C4-2B (cell line): ENCODE measurements around the gene INPP4A.

Source experiments
- H3K27ac ChIP-seq: fragments of 450-650 bp; 2 replicates; pipeline ENCODE4 v1.5.1; 2017
- ZFX ChIP-seq: fragments of 450-650 bp; IDR thresholded peaks from 2 replicates; pipeline ENCODE4 v1.6.1; 2017
- TF ChIP-seq, protein P1 (sequence below): fragments of 450-650 bp; conservative IDR thresholded peaks from 2 replicates; pipeline ENCODE4 v1.5.1; 2017; ENCODE audit warnings: mild to moderate bottlenecking

INPP4A gene

GRCh38 chr2:98534761-98535160 is 90.1 kb downstream of the INPP4A start:
- no peak overlapping the region for H3K27ac ChIP-seq
- TF ChIP-seq, protein P1, sequence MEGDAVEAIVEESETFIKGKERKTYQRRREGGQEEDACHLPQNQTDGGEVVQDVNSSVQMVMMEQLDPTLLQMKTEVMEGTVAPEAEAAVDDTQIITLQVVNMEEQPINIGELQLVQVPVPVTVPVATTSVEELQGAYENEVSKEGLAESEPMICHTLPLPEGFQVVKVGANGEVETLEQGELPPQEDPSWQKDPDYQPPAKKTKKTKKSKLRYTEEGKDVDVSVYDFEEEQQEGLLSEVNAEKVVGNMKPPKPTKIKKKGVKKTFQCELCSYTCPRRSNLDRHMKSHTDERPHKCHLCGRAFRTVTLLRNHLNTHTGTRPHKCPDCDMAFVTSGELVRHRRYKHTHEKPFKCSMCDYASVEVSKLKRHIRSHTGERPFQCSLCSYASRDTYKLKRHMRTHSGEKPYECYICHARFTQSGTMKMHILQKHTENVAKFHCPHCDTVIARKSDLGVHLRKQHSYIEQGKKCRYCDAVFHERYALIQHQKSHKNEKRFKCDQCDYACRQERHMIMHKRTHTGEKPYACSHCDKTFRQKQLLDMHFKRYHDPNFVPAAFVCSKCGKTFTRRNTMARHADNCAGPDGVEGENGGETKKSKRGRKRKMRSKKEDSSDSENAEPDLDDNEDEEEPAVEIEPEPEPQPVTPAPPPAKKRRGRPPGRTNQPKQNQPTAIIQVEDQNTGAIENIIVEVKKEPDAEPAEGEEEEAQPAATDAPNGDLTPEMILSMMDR = no peak
- no peak for TF ChIP-seq ZFX

- no peak overlapping the region for H3K27ac ChIP-seq
- no peak for TF ChIP-seq ZFX
- TF ChIP-seq, protein P1 = no peak
Measured at GRCh38 chr2:98535971-98536677, 91.5 kb downstream of the INPP4A start.

DNA sequence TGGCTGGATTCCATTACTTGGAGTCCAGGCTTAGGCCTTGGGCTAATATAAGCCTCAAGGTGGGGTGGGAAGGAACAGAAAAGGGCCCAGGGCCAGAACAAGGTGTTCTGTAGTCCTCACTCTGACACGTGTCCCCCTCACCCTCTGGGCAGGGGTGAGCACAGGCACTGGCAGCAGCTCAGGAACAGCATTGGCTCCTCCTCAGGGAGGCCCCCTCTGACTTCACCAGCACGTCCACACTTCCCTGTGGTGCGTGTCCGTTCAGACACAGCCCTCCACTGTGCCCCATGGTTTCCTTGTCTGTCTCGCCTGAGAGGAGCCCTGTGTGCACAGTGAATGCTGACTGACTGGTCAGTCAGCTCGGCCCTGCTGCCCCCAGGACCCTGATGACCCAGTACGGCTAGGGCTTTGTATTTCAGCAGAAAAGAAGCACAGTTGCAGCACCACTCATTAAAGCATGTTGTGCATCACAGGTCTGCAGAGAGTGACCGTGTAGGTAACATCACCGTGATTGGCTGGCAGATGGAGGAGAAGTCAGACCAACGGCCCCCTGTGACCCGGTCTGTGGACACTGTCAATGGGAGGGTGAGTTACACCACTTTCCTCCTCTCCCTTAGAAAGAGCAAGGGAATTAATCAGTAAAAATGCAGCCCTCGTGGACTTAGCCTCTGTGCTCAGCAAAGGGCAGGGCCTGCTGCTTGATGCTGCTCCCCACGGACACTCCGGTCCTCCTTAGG is 92.9 kb downstream of the INPP4A start:
- TF ChIP-seq ZFX = no peak
- TF ChIP-seq, protein P1 = no peak
- no peak overlapping the region for H3K27ac ChIP-seq

GRCh38 chr2:98538280-98539041 is 93.8 kb downstream of the INPP4A start:
- H3K27ac ChIP-seq = no peak overlapping the region
- TF ChIP-seq, protein P1 = no peak
- no peak for TF ChIP-seq ZFX

DNA sequence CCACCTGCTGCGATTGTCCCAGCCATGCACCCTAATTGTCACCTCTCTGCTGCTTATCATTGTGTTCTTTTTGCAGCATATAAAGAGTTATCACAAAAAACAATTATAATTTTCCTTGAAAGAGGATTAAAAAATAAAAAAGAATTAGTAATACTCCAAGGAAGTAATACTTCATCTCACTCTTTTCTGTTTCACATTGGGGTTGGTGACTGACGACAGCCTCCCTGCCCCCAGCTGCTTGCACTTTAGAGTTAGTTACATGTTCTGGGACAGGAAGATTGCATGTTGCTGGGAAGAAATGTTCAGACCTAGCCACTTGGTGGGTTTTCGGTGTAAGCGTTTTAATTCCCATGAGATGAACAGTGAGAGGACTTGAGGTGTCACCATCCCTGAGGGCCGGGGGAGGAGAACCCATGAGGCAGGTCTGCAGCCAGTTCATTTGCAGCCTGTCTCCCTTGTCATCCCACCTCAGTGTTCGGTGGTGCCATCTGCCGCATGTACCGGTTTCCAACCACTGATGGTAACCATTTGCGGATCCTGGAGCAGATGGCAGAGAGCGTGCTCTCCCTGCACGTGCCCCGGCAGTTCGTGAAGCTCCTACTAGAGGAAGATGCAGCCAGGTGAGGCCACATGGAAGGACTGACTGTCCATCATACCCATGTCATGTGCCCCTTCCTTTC is 94.5 kb downstream of the INPP4A start:
- no peak for TF ChIP-seq ZFX
- TF ChIP-seq, protein P1 = no peak
- no peak overlapping the region for H3K27ac ChIP-seq

GRCh38 chr2:98540536-98540935 is 95.9 kb downstream of the INPP4A start:
- H3K27ac ChIP-seq = no peak overlapping the region
- TF ChIP-seq ZFX = no peak
- TF ChIP-seq, protein P1 = no peak
